GM19099 (cell line): ENCODE data around the gene CARMIL3.
A peak's percentile ranks its signal among the peaks of the same experiment; 100 is the strongest.

ENCODE experiments used
- POLR2A ChIP-seq: IDR thresholded peaks from 3 replicates; pipeline ENCODE4 v1.6.1; 2011; ENCODE audit warnings: low read depth; ENCODE audit not compliant: insufficient read length; ENCODE audit errors: extremely low read depth

The CARMIL3 gene

DNA sequence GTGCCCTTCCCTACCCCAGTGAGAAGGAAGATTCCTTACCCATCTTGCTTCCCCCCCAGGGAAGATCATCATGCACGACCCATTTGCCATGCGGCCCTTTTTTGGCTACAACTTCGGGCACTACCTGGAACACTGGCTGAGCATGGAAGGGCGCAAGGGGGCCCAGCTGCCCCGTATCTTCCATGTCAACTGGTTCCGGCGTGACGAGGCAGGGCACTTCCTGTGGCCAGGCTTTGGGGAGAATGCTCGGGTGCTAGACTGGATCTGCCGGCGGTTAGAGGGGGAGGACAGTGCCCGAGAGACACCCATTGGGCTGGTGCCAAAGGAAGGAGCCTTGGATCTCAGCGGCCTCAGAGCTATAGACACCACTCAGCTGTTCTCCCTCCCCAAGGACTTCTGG, 51.6 kb downstream of the CARMIL3 start:
- TF ChIP-seq POLR2A, result no peak

DNA sequence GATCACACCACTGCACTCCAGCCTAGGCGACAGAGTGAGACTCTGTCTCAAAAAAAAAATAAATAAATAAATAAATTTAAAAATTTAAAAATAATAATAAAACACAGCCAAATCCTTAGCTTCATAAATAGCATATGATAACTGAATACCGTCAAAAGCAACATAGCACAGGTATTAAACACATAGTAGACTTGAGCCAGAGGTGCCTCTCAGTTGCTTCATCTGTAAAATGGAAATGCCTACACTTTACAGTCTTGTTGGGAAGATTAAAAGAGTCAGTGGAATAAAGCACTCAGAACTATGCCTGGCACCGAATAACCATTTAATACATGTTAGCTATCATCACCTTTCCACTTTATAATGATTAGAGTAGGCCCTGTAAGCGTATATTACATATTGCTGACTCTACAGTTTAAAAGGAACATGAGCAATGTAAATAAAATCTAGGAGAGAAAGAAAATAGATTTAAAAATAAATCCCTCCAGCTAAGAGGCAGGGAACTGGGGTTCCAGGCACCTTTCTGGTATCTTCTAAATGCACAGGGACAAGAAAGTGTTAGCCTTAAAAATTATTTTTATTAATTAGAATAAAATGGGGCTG, 55.0 kb downstream of the CARMIL3 start:
- no peak for TF ChIP-seq POLR2A

DNA sequence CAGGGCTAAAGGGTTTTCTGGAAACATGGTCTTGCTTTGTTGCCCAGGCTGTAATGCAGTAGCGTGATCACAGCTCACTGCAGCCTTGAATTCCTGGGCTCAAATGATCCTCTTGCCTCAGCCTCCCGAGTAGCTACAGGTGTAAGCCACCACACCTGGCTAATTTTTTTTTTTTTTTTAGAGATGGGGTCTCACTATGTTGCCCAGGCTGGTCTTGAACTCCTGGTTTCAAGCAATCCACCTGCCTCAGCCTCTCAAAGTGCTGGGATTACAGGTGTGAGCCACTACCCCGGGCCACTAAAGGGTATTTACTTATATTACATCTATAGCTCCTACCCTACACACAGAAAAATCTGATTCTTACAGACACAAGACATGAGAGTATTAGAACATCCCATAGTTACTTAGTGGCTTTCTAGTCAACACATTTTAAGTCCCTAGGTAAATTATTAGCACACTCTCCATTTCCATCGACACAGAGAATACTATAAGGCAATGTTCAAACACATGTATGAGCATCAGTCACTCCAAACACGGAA, 56.6 kb downstream of the CARMIL3 start:
- no peak for TF ChIP-seq POLR2A

DNA sequence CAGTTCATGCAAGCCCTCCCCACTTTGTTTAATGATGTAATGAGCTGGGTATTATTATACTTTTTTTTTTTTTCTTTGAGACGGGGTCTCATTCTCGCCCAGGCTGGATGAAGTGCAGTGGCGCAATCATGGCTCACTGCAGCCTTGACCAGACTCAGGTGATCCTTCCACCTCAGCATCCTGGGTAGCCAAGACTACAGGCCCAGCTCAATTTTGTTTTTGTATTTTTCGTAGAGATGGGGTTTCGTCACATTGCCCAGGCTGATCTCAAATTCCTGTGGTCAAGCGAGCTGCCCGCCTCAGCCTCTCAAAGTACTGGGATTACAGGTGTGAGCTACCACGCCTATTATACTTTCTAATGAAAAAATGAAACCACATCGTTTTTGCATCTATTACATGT, 58.3 kb downstream of the CARMIL3 start:
- TF ChIP-seq POLR2A, result no peak

DNA sequence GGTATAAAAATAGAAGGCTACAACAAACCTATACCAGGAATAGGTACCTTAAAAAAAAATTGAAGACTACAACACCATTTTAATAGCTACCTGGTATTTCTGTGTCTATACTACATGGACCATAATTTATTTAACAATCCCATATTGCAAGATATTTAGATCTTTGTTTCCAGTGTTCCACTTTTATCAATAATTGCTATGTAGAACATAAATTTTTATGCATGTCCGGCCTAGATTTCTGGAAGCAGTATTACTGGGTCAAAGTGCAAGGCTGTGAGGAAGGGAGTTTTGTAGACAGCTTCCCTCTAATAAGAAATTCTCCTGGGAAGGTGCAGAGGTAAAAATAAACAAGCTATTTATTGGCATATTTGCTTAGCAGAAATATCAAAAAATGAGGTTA, 58.7 kb downstream of the CARMIL3 start:
- no peak for TF ChIP-seq POLR2A

DNA sequence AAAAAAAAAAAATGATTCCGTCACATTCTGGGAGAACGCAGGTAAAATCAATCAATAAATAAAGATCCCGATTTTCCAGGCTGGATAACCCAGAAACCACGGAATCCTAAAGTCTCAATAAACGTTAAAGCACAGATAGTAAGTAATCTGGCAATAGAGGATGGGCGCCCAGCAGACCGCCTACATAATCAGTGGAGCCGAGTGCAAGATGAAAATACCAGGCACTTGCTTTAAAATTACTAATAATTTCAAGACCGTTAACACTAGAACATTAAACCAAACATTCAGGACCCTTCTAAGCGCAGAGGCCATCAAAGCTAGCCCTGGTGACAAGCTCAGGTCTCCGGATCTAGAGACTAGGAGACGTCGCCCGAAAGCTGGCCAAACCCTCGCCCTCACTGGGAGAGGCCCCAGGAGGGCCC, 61.6 kb downstream of the CARMIL3 start:
- no peak for TF ChIP-seq POLR2A

GRCh38 chr14:24113801-24114531, 62.2 kb downstream of the CARMIL3 start:
- TF ChIP-seq POLR2A, result peak; percentile 82

DNA sequence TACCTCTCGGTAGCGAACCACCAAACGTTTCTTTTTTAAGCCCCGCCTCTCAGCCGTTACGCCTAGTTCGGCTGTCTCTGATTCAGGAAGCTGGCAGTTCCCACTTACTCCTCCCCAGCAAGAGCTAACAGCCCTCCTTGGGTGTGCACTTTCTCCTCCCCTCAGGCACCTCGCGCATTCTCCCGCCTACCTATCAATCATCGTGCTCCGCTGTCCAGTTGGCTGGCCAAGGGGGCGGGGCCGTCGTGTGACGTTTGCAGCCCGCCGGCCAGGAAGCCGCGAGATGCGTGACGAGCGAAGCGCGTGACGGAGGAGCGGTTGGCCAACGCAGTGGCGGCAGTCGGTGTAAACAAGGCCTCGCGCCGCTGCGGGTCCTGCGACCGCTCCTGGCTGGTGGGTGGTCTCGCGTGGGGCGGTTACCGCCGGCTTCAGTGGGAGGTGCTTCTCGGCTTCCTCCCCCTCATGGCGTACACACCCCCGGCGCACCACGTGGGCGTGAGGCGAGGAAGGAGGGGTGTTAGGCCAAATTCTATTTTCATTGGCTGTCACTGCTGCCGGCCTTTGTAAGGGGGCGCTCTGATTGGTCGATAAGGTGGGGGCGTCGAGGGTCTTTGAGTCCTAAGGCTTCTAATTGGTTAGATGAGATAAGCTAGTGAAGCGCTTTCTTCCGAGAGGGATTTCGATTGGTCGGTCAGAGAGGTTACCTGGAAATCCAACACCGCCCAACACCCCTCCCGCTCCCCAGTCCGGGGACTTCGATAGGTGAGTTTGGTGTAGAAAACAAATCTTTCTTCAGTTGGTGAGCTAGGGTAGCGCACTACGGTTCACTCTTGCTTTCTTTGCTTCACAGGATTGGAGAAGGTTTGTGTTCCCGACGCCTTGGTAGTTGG, 63.0 kb downstream of the CARMIL3 start, which contains the start of the genes DCAF11 and NRL:
TSS of gene DCAF11 (plus strand) at position 246 of the 890 bp plus-strand sequence. CDS start 818 bp downstream, outside the sequence.
TSS of gene NRL (minus strand) at position 418 of the 890 bp plus-strand sequence. CDS start 32,101 bp downstream, outside the sequence.
- TF ChIP-seq POLR2A, result peak; percentile 53

- no peak for TF ChIP-seq POLR2A
Measured at GRCh38 chr14:24115422-24116127, 63.8 kb downstream of the CARMIL3 start.

DNA sequence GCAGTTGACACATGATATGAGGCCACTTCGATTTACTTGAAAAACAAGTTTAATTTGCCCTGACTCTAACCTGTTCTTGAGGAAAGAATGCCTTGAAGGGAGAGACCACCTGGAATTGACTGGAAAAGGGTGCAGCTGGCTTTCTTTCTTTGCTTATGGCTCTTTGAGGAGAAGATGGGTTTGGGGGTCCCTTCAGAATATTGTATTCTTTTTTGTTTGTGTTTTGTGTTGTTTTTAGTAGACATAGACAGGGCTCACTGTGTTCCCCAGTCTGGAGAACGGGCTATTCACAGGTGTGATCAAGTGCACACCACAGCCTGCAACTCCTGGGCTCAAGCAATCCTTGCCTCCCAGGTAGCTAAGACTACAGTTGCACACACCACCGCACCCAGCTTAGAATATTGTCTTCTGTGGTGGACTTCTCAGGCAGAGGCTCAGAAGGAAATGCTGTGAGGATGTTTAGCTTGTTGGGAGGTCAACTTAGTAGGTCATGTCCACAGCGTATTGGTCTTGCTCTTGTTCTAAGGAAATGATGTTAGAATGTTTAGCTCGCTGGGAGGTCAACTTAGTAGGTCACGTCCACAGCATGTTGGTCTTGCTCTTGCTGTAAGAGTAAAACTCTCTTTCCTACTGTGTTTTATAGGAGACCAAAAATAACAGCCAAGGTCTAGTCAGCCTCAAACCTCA, 64.5 kb downstream of the CARMIL3 start:
- no peak for TF ChIP-seq POLR2A

DNA sequence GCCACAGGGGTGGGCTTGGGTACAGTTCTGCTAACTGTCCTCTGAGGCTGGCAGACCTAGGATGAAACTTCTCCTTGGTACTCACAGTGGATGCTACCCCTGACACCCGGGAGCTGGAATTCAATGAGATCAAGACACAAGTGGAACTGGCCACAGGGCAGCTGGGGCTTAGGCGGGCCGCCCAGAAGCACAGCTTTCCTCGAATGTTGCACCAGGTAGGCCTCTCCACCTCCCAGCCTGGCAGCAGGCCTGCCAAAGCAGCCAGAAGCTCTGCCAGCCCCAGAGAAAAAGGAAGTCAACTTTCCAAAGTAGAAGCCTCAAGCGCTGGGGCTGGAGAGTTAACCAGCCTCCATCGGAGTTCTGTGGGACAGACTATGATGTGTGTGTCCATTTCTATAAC, 65.4 kb downstream of the CARMIL3 start:
- TF ChIP-seq POLR2A, result no peak
